Non-pigmented ciliary epithelial cell (primary cell): ENCODE measurements around the gene KIAA1217.

ENCODE experiments used
- DNase-seq: peaks from one replicate; pipeline ENCODE4 v3.0.0-alpha.2; 2010; ENCODE audit warnings: low read depth

KIAA1217 gene

GRCh38 chr10:24371396-24371795, 162.5 kb downstream of the KIAA1217 start:
- DNase-seq = no peak

- DNase-seq = no peak
Measured at GRCh38 chr10:24374134-24374915, 165.4 kb downstream of the KIAA1217 start.

- DNase-seq = no peak
Measured at GRCh38 chr10:24375510-24375909, 166.6 kb downstream of the KIAA1217 start.

GRCh38 chr10:24376731-24377130, 167.8 kb downstream of the KIAA1217 start:
- DNase-seq = no peak

- DNase-seq = no peak
Measured at GRCh38 chr10:24378126-24378920, 169.4 kb downstream of the KIAA1217 start.

- no peak for DNase-seq
Measured at GRCh38 chr10:24381235-24382010, 172.5 kb downstream of the KIAA1217 start.

GRCh38 chr10:24382045-24382444, 173.1 kb downstream of the KIAA1217 start:
- DNase-seq = no peak

GRCh38 chr10:24382596-24382978, 173.6 kb downstream of the KIAA1217 start:
- no peak for DNase-seq

GRCh38 chr10:24382979-24383663, 174.2 kb downstream of the KIAA1217 start:
- no peak for DNase-seq

GRCh38 chr10:24383681-24384106, 174.8 kb downstream of the KIAA1217 start:
- peak; percentile 99 for DNase-seq

- no peak for DNase-seq
Measured at GRCh38 chr10:24384954-24385353, 176.0 kb downstream of the KIAA1217 start.

- peak; percentile 95 for DNase-seq
Measured at GRCh38 chr10:24385776-24386175, 176.8 kb downstream of the KIAA1217 start.

- DNase-seq = no peak
Measured at GRCh38 chr10:24390146-24390700, 181.3 kb downstream of the KIAA1217 start.

- no peak for DNase-seq
Measured at GRCh38 chr10:24390746-24391145, 181.8 kb downstream of the KIAA1217 start.

GRCh38 chr10:24393201-24393600, 184.3 kb downstream of the KIAA1217 start:
- DNase-seq = no peak

GRCh38 chr10:24394461-24395190, 185.7 kb downstream of the KIAA1217 start:
- no peak for DNase-seq

- no peak for DNase-seq
Measured at GRCh38 chr10:24396396-24396795, 187.5 kb downstream of the KIAA1217 start.

- DNase-seq = no peak
Measured at GRCh38 chr10:24397662-24398061, 188.7 kb downstream of the KIAA1217 start.

- DNase-seq = no peak
Measured at GRCh38 chr10:24404567-24404966, 195.6 kb downstream of the KIAA1217 start.

- no peak for DNase-seq
Measured at GRCh38 chr10:24405635-24406034, 196.7 kb downstream of the KIAA1217 start.
